Heart left ventricle (tissue), 13 donors: ENCODE results near the gene MRPS34.

Source experiments
- POLR2A ChIP-seq, 2 donors: fragments of 450-650 bp; IDR thresholded peaks; one replicate each; pipeline ENCODE4 v1.6.1; 2017; ENCODE audit warnings: antibody characterized with exemption in 2 of 2, mild to moderate bottlenecking in 2 of 2, moderate library complexity in 2 of 2
- TF ChIP-seq, protein P1 (sequence below), 12 donors: fragments of 200-600 bp; sonication (generic) in 4 of 12; IDR thresholded peaks; one replicate each; pipeline versions ENCODE4 v1.5.0 to v1.8.0; 2018 to 2022; ENCODE audit warnings: antibody characterized with exemption in 12 of 12, mild to moderate bottlenecking in 5 of 12
- donor health status: ischemic (EF 13 %, LVEDD 7.1; RV severe dilation, severe dysfunction).
- donor health status: DM: no; HTN: yes; CAD: no.
- donor health status: DM: no; HTN: no; CAD: no.
- donor health status: ischemic (EF 25% LVEDD 6.9; RV normal size, moderate dysfunction).
- donor health status: ischemic (EF 25% LVEDD 5.7; RV mildly dilated, moderate dysfunction).
- donor health status: ischemic (EF 35%, LVEDD 5.7; RV mildly dilated, moderate dysfunction).
- donor health status: nonischemic (EF 11% LVEDD 7.7; RV severe dilation, severe dysfunction).
- donor health status: DM: yes; HTN: yes; CAD: no.
- donor health status: PGD.
- donor health status: ischemic (EF 29% LVEDD 5.4; RV normal size, mild dysfunction).
- donor health status: nonischemic (EF 23%, LVEDD 6.1; RV moderate dilation, normal function).

DNA sequence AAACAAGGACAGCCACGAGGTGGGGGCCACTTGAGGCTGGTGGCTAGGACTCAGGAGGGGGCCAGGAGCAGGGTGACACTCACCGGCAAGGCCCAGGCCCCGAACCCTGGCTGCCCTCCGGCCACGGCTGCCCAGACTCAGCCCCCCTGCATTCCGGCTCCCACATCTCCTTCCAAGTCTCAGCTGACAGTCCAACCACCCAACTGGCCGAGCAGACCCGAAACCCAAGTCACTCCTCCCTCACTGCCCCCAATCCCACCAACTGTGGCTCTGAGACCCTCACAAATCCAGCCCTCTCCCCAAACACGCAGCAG is 44.3 kb upstream of the MRPS34 start:
- TF ChIP-seq, protein P1, sequence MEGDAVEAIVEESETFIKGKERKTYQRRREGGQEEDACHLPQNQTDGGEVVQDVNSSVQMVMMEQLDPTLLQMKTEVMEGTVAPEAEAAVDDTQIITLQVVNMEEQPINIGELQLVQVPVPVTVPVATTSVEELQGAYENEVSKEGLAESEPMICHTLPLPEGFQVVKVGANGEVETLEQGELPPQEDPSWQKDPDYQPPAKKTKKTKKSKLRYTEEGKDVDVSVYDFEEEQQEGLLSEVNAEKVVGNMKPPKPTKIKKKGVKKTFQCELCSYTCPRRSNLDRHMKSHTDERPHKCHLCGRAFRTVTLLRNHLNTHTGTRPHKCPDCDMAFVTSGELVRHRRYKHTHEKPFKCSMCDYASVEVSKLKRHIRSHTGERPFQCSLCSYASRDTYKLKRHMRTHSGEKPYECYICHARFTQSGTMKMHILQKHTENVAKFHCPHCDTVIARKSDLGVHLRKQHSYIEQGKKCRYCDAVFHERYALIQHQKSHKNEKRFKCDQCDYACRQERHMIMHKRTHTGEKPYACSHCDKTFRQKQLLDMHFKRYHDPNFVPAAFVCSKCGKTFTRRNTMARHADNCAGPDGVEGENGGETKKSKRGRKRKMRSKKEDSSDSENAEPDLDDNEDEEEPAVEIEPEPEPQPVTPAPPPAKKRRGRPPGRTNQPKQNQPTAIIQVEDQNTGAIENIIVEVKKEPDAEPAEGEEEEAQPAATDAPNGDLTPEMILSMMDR (IDR thresholded peaks at IDR 0.05) = no peak
- no peak for TF ChIP-seq POLR2A (IDR thresholded peaks at IDR 0.05)
